AG04450 (cell line): ENCODE results near the gene FASTKD1. TPM values are rescaled to one million over a fixed set of nuclear protein-coding genes. Genes with fewer than 3 reads are reported as not detected.
A peak's percentile ranks its signal among the peaks of the same experiment; 100 is the strongest.
"Not testable (repeated sequence)": the region's sequence is repeated elsewhere in the genome, so short reads cannot be mapped to it uniquely, and the experiment has no call there.

Source experiments
- CTCF ChIA-PET: fragments of 300-600, 350-600 bp; formaldehyde crosslinking; extraction: SDS; loops from one replicate; lab custom pipeline; 2022; ENCODE audit warnings: antibody characterized with exemption, inconsistent platforms; lab: Charles Lee
- POLR2A ChIA-PET: fragments of 350-600 bp; formaldehyde crosslinking; extraction: SDS; loops from one replicate; lab custom pipeline; 2021; ENCODE audit warnings: antibody characterized with exemption, inconsistent platforms; lab: Yijun Ruan, JAX
- DNase-seq: peaks from one replicate; pipeline ENCODE4 v3.0.0-alpha.2; 2011; ENCODE audit warnings: low read depth, low spot score
- H3K27ac ChIP-seq: one replicate; pipeline ENCODE4 v1.5.1; 2012; ENCODE audit warnings: low read depth, low read length, control low read depth
- H3K27me3 ChIP-seq: one replicate; pipeline ENCODE4 v1.6.0; 2012; ENCODE audit warnings: low read length; ENCODE audit not compliant: control insufficient read depth, insufficient read depth
- H3K4me3 ChIP-seq: 2 replicates; pipeline ENCODE4 v1.5.1; 2011; ENCODE audit warnings: mild to moderate bottlenecking, low read depth, low read length, control low read depth
- H3K9me3 ChIP-seq: 2 replicates; pipeline ENCODE4 v1.5.1; 2012; ENCODE audit warnings: low read length; ENCODE audit not compliant: control insufficient read depth, insufficient read depth
- polyA plus RNA-seq: library from polyadenylated mRNA; depleted of rRNA; stranded (reverse); fragments of >200 nt; gene quantifications from 2 replicates; pipeline ENCODE4 v1.2.3, GENCODE V29; 2011
- TF ChIP-seq, protein P1 (sequence below): IDR thresholded peaks from 2 replicates; pipeline ENCODE4 v1.5.1; 2011; ENCODE audit warnings: low read depth, low read length, control low read depth, inconsistent platforms

Gene FASTKD1
- polyA plus RNA-seq, 1 experiment = 23.1 TPM

DNA sequence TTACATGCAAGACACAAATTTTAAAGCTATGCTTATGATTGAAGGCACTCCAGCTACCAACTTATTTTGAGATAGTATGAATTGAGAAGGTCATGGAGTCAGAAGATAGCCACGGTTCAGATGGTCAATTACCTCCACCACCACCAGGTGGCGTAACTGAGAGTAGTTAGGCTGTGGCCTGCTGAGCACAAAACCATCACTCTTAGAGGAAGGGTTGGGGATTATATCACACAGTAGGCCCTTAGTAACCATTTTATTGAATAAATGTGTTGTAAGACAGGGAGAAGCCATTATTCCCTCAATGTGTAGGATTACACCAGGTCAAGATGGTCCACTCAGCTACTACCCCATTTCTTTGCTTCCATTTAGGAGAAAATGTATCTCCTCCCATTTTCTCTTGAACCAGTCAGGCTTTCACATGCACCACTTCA, 45.4 kb downstream of the FASTKD1 start:
- ChIA-PET CTCF (interaction anchor here (0.6 to 2.4 kb wide), 38 partner anchors 9 to 338 kb away, joined by 3 to 23 read pairs (median 4); partner anchors contain the start of genes BBS5 and KLHL41), POLR2A (no interaction called here)
- no peaks in the 10 kb centered on the region for H3K27me3 ChIP-seq
- H3K27ac ChIP-seq = no peak overlapping the region
- H3K4me3 ChIP-seq = no peak overlapping the region
- DNase-seq = no peak
- H3K9me3 ChIP-seq = no peaks in the 10 kb centered on the region
- TF ChIP-seq, protein P1, sequence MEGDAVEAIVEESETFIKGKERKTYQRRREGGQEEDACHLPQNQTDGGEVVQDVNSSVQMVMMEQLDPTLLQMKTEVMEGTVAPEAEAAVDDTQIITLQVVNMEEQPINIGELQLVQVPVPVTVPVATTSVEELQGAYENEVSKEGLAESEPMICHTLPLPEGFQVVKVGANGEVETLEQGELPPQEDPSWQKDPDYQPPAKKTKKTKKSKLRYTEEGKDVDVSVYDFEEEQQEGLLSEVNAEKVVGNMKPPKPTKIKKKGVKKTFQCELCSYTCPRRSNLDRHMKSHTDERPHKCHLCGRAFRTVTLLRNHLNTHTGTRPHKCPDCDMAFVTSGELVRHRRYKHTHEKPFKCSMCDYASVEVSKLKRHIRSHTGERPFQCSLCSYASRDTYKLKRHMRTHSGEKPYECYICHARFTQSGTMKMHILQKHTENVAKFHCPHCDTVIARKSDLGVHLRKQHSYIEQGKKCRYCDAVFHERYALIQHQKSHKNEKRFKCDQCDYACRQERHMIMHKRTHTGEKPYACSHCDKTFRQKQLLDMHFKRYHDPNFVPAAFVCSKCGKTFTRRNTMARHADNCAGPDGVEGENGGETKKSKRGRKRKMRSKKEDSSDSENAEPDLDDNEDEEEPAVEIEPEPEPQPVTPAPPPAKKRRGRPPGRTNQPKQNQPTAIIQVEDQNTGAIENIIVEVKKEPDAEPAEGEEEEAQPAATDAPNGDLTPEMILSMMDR = peak; percentile 86

DNA sequence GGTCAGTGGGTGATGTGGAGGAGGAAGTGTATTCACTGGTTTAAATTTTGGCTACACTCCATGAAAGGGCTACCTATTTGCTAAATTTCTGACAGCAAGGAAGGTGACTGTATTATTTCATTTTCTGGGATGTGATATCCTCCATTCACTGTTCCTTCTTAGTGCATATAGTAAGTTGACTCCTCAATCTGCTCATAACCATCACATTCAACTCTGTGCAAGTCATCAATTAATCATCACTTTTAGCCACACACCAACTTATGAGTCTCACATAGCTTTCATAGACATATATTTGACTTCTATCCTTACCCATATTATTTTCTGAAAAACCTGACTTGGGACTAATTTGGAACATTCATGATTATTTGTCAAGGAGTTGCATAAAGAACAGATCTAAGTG, 47.2 kb downstream of the FASTKD1 start:
- CTCF ChIA-PET = interaction anchor here (0.7 to 2.4 kb wide), 2 partner anchors 264 to 405 kb away, joined by 3 to 15 read pairs; no protein-coding TSS in a partner anchor
- DNase-seq = no peak
- TF ChIP-seq, protein P1 = no peak
- H3K9me3 ChIP-seq = no peaks in the 10 kb centered on the region
- no peaks in the 10 kb centered on the region for H3K27me3 ChIP-seq
- H3K4me3 ChIP-seq = no peak overlapping the region
- POLR2A ChIA-PET = no interaction called here
- H3K27ac ChIP-seq = no peak overlapping the region

DNA sequence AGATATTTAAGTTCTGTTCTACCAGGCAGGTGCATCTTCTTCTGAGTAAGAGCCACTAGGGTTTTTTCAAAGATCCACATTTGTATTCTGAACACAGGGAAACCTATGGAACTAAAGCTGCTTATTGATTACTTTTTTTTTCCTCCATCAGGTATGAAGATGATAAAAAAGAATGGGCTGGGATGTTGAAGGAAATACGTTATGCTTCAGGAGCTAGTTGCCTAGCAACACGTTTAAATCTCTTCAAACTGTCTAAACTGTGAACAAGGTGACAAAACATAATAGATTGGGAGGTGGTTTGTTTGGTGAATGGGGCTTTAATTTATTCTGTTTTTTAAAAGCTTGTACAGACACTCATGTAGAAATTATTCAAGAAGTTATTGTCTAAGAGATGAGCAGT, 48.2 kb downstream of the FASTKD1 start:
- POLR2A ChIA-PET = no interaction called here
- no peak overlapping the region for H3K4me3 ChIP-seq
- no peak overlapping the region for H3K27ac ChIP-seq
- no peak for DNase-seq
- CTCF ChIA-PET = interaction anchor here (0.6 kb wide), 1 partner anchor 298 kb away, joined by 3 read pairs; no protein-coding TSS in a partner anchor
- TF ChIP-seq, protein P1 = no peak
- H3K27me3 ChIP-seq = no peaks in the 10 kb centered on the region
- H3K9me3 ChIP-seq = no peaks in the 10 kb centered on the region

DNA sequence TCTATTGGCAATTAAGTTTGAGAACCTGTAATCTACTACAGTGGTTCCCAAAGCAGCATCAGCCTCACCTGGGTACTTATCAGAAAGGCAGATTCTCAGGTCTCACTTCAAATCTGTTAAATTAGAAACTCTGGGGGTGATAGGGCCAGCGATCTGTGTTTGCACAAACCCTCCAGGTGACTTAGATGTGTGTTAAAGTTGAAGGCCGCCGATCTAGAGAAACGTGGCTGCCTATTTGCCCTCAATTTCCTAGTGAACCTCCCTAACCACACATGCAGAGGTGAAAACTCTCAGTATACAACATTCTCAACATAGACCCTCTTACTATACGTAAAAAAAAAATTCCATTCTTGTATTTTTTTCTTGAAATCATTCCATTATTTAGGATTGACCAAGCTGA, 50.0 kb downstream of the FASTKD1 start:
- TF ChIP-seq, protein P1 = no peak
- Histone ChIP-seq H3K9me3 (no peaks in the 10 kb centered on the region), H3K4me3 (no peak overlapping the region), H3K27ac (no peak overlapping the region), H3K27me3 (no peaks in the 10 kb centered on the region)
- DNase-seq = no peak
- ChIA-PET POLR2A (no interaction called here), CTCF (no interaction called here)

DNA sequence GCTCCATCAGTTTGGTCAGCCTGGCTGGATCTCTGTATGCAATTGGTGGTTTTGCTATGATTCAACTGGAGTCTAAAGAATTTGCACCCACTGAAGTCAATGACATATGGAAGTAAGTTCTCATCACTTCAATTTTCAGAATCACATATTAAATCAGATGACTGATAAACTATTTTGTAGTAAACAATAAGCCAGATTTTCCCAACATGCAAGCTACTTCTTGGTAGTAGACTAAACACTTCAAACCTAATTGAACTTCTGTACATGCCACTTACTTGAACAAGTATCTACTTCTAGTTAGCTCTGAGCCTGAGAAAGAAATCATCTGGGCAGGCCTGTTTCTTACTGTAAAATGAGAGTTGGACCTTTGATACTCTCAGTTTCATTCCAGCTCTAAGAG, 52.8 kb downstream of the FASTKD1 start:
- TF ChIP-seq, protein P1 = no peak
- Histone ChIP-seq H3K9me3 (no peaks in the 10 kb centered on the region), H3K27me3 (no peaks in the 10 kb centered on the region), H3K27ac (no peak overlapping the region), H3K4me3 (no peak overlapping the region)
- ChIA-PET POLR2A (interaction anchor here (0.6 kb wide), 1 partner anchor 116 kb away, joined by 3 read pairs; no protein-coding TSS in a partner anchor), CTCF (interaction anchor here (2.2 kb wide), 1 partner anchor 10 kb away, joined by 7 read pairs; no protein-coding TSS in a partner anchor)
- DNase-seq = no peak

DNA sequence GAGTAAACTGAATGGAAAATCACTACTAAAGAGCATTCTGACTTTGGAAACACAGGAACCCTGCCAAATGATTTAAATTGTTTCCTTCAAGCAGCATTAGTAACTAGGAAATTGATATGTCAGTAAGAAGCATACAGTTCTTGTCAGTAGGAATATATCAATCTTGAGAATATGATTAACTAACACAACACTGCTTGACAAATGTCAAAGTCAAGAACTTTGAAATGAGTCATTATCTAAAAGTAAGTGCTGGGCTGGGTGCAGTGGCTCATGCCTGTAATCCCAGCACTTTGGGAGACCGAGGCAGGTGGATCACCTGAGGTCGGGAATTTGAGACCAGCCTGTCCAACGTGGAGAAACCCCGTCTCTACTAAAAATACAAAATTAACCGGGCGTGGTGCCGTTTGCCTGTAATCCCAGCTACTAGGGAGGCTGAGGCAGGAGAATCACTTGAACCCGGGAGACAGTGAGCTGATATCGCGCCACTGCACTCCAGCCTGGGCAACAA, 57.1 kb downstream of the FASTKD1 start:
- H3K4me3 ChIP-seq, DNase-seq, H3K27ac ChIP-seq, POLR2A ChIA-PET, H3K9me3 ChIP-seq, H3K27me3 ChIP-seq: not testable (repeated sequence)
- CTCF ChIA-PET = interaction anchor here (1.1 kb wide), 1 partner anchor 12 kb away, joined by 4 read pairs; no protein-coding TSS in a partner anchor

DNA sequence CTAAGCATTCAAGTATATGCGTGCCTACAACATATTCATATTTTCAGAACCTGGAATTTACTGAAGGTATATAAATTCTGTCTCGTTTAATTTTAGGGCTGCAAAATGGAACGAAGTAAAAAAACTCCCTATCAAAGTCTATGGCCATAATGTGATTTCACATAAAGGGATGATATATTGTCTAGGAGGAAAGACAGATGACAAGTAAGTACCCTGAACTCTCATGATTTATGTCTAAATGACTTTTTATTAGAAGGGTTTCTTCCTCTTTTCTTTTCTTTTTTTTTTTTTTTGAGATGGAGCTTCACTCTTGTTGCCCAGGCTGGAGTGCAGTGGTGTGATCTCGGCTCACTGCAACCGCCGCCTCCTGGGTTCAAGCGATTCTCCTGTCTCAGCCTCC, 58.9 kb downstream of the FASTKD1 start:
- H3K9me3 ChIP-seq, H3K27me3 ChIP-seq, H3K27ac ChIP-seq, DNase-seq, H3K4me3 ChIP-seq: not testable (repeated sequence)
- ChIA-PET POLR2A (interaction anchor here (0.6 kb wide), 1 partner anchor 284 kb away, joined by 4 read pairs; the partner anchor contains the start of gene SSB), CTCF (interaction anchor here (1.7 kb wide), 1 partner anchor 13 kb away, joined by 6 read pairs; no protein-coding TSS in a partner anchor)
